ENCODE results near the gene KCNH4. TPM values are rescaled to one million over a fixed set of nuclear protein-coding genes. Genes with fewer than 3 reads are reported as not detected.

KCNH4 gene
- total and polyA plus RNA-seq, 2 of the 13 experiments (the other 11 are each of a cell fraction or from before 2014, with no cell fraction given) = 0.01 to 0.09 TPM

DNA sequence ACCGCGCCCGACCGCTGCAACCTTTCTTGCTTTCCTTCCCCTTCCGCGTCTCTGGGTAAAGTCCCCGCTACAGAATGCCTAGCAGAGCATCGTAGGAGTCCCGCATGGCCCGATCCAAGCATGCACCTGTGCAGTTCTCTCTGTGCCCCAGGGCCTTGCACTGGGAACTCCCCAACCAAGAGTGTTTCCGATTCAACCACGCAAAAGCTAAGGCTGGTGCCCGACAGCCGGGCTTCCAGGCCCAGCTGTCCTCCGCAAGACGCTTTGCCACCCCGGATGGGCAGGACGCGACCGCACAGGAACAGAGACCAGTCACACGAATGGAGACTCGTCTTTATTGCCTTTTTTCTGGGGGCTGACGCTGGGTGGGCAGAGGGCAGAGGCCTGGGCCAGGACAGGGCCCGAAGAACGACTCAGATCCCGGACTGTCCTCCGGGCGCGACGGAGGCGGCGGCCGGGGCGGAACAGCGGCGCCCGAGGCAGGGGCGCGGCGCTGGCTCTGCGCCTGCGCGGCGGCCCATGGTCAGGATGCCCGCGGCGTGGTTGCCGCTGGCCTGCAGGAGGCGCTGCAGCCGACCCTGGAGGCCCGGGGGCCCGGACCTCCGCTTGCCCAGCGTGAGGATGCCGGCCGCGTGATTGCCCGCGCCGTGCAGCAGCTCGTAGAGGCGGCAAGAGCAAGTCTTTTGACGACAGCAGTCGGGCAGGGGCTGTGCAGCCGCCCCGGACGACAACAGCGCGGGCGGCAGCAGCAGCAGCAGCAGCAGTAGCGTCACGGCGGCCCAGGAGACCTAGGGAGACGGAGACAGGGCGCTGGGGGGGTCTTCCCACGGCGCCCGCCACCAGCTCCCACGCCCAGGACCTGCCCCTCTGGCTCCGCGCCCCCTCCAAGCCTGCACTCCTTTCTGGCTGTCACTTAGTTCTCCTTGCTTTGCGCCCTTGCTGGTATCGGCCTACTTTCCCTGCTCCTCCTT is 3.1 kb upstream of the KCNH4 start (continued):
- TF ChIP-seq MLX (CRISPR knock-in tag; IDR thresholded peaks at IDR 0.05) (0 out of 2 replicates have a peak, but pooled peaks have one; percentile 7), CEBPG (CRISPR knock-in tag; IDR thresholded peaks at IDR 0.05) (no peak), SOX5 (CRISPR knock-in tag; IDR thresholded peaks at IDR 0.05; ENCODE audit: borderline replicate concordance) (peak; percentile 11; the same call in 1 of the 2 replicates), SNAI1 (CRISPR knock-in tag; IDR thresholded peaks at IDR 0.05; ENCODE audit: borderline replicate concordance) (no peak), CBFB (CRISPR knock-in tag; IDR thresholded peaks at IDR 0.05) (peak; percentile 81), GTF2F1 (IDR thresholded peaks at IDR 0.05; ENCODE audit: low read length) (no peak), ZNF678 (CRISPR knock-in tag; IDR thresholded peaks at IDR 0.05) (peak; percentile 82; the same call in 1 of the 2 replicates), KMT2A (CRISPR knock-in tag; IDR thresholded peaks at IDR 0.05) (peak; percentile 64; the same call in 1 of the 2 replicates), PPARG (CRISPR knock-in tag; conservative IDR thresholded peaks at IDR 0.05) (peak; percentile 46), SRY (CRISPR knock-in tag; IDR thresholded peaks at IDR 0.05) (no peak; the same call in 1 of the 2 replicates), GABPB1 (CRISPR knock-in tag; IDR thresholded peaks at IDR 0.05) (peak; percentile 79), ZNF337 (CRISPR knock-in tag; IDR thresholded peaks at IDR 0.05; ENCODE audit: borderline replicate concordance, low read depth) (no peak), KLF16 (CRISPR knock-in tag; IDR thresholded peaks at IDR 0.05) (peak; percentile 53 to 87; a peak in 2 of 4 replicates), ZNF501 (CRISPR knock-in tag; IDR thresholded peaks at IDR 0.05) (peak; percentile 94), TBX3 (IDR thresholded peaks at IDR 0.05; ENCODE audit: borderline replicate concordance) (no peak), SP5 (CRISPR knock-in tag; IDR thresholded peaks at IDR 0.05; ENCODE audit: borderline replicate concordance, low read depth) (no peak), PRPF4 (IDR thresholded peaks at IDR 0.05; ENCODE audit: low read depth, low read length, poor library complexity, severe bottlenecking) (no peak), NRL (CRISPR knock-in tag; IDR thresholded peaks at IDR 0.05; ENCODE audit: borderline replicate concordance) (peak; percentile 80), SMAD1 (CRISPR knock-in tag; IDR thresholded peaks at IDR 0.05; ENCODE audit: borderline replicate concordance, low read depth) (0 out of 2 replicates have a peak, but pooled peaks have one; percentile 59), HIVEP1 (CRISPR knock-in tag; IDR thresholded peaks at IDR 0.05) (peak; percentile 37), POLR2AphosphoS5 (IDR thresholded peaks at IDR 0.05; ENCODE audit: low read depth, low read length) (peak; percentile 78), ZNF562 (CRISPR knock-in tag; IDR thresholded peaks at IDR 0.05; ENCODE audit: borderline replicate concordance) (peak; percentile 74; the same call in 1 of the 2 replicates)
- TF ChIP-seq, protein P1, sequence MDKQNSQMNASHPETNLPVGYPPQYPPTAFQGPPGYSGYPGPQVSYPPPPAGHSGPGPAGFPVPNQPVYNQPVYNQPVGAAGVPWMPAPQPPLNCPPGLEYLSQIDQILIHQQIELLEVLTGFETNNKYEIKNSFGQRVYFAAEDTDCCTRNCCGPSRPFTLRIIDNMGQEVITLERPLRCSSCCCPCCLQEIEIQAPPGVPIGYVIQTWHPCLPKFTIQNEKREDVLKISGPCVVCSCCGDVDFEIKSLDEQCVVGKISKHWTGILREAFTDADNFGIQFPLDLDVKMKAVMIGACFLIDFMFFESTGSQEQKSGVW (CRISPR knock-in tag; IDR thresholded peaks at IDR 0.05; ENCODE audit: borderline replicate concordance) = no peak
- TF ChIP-seq, protein P2, sequence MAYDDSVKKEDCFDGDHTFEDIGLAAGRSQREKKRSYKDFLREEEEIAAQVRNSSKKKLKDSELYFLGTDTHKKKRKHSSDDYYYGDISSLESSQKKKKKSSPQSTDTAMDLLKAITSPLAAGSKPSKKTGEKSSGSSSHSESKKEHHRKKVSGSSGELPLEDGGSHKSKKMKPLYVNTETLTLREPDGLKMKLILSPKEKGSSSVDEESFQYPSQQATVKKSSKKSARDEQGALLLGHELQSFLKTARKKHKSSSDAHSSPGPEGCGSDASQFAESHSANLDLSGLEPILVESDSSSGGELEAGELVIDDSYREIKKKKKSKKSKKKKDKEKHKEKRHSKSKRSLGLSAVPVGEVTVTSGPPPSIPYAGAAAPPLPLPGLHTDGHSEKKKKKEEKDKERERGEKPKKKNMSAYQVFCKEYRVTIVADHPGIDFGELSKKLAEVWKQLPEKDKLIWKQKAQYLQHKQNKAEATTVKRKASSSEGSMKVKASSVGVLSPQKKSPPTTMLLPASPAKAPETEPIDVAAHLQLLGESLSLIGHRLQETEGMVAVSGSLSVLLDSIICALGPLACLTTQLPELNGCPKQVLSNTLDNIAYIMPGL (CRISPR knock-in tag; IDR thresholded peaks at IDR 0.05; ENCODE audit: borderline replicate concordance in 1 of 2, low read depth in 1 of 2) = peak; percentile 86 to 92; a peak in 3 of 4 replicates
- TF ChIP-seq, protein P3, sequence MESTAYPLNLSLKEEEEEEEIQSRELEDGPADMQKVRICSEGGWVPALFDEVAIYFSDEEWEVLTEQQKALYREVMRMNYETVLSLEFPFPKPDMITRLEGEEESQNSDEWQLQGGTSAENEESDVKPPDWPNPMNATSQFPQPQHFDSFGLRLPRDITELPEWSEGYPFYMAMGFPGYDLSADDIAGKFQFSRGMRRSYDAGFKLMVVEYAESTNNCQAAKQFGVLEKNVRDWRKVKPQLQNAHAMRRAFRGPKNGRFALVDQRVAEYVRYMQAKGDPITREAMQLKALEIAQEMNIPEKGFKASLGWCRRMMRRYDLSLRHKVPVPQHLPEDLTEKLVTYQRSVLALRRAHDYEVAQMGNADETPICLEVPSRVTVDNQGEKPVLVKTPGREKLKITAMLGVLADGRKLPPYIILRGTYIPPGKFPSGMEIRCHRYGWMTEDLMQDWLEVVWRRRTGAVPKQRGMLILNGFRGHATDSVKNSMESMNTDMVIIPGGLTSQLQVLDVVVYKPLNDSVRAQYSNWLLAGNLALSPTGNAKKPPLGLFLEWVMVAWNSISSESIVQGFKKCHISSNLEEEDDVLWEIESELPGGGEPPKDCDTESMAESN (CRISPR knock-in tag; conservative IDR thresholded peaks at IDR 0.05) = peak; percentile 95

Data from HepG2 (cell line).